ENCODE results near the gene OR2J2. TPM values are rescaled to one million over a fixed set of nuclear protein-coding genes. Genes with fewer than 3 reads are reported as not detected.

OR2J2 gene
- total RNA-seq, 1 experiment from 2014 or later: not detected

DNA sequence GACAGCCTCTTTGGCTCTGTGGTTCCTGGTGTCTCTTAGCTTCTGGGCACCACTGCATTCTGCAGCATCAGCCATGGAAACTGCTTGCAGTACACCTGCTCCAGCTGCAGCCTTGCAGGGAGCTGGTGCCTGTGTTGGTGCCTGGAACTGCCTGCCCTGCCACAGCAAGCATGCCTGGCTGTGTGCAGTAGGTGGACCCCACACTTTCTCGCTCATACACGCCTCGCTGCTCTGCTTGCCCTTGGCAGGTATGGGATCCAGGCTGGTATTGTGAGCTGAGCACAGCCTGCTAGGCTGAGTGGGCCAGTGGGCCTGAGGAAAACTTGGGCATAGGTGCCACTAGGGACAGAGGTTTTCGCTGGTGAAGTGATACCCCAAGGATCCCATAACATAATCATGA lies 40.1 kb upstream of the OR2J2 start:
- no peak overlapping the region for H3K27ac ChIP-seq (ENCODE audit: low read depth, low read length)
- peaks cover 4% of the 10 kb centered on the region; the same call in 1 of the 2 replicates for H3K27me3 ChIP-seq (ENCODE audit: insufficient read depth, low read length)
- RAD21 ChIA-PET (ENCODE audit: low non-redundant PET in 1 of 2, low total read pairs in 2 of 2, uncharacterized antibody in 2 of 2, unreplicated experiment in 2 of 2): no interaction called here
- H3K36me3 ChIP-seq (ENCODE audit: control insufficient read depth in 1 of 2, insufficient read depth in 2 of 2, low read length in 2 of 2): no peaks in the 10 kb centered on the region
- DNase-seq (ENCODE audit: low read depth, low spot score) (no peak), ATAC-seq (no peak)
- H2AFZ ChIP-seq (ENCODE audit: low read depth, low read length, poor library complexity, severe bottlenecking): no peak overlapping the region
- H3K9me3 ChIP-seq (ENCODE audit: control insufficient read depth in 1 of 2, insufficient read depth in 1 of 2, low read depth in 1 of 2, low read length in 2 of 2): no peaks in the 10 kb centered on the region
- no peak overlapping the region for H3K4me3 ChIP-seq (replicated peaks in 1 of 2; ENCODE audit: low read depth in 1 of 2, low read length in 2 of 2)
- BruUV-seq (replicated peaks): no TSS peak
- no peaks in the 10 kb centered on the region for H3K79me2 ChIP-seq (ENCODE audit: insufficient read depth, low read length)
- intact Hi-C loops (cut with micrococcal nuclease): no loop called here
- no peaks in the 10 kb centered on the region for H3K4me1 ChIP-seq (ENCODE audit: control insufficient read depth in 1 of 2, insufficient read depth in 2 of 2, low read length in 2 of 2)
- H3K9ac ChIP-seq (ENCODE audit: low read length): no peak overlapping the region
- H4K20me1 ChIP-seq (ENCODE audit: insufficient read depth): no peaks in the 10 kb centered on the region
- no peak overlapping the region for H3K4me2 ChIP-seq (ENCODE audit: low read length)
- no peak for TF ChIP-seq TCF7L2 (IDR thresholded peaks at IDR 0.05; ENCODE audit: borderline replicate concordance, extremely low read depth, insufficient read depth, insufficient read length)
- no peak for TF ChIP-seq SIN3A (IDR thresholded peaks at IDR 0.05; ENCODE audit: low read depth)
- TF ChIP-seq, protein P1, sequence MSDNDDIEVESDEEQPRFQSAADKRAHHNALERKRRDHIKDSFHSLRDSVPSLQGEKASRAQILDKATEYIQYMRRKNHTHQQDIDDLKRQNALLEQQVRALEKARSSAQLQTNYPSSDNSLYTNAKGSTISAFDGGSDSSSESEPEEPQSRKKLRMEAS (IDR thresholded peaks at IDR 0.05): no peak
- TF ChIP-seq CBX3 (IDR thresholded peaks at IDR 0.05; ENCODE audit: low read depth): no peak
- no peak for TF ChIP-seq ZFX (IDR thresholded peaks at IDR 0.05)
- no peak for TF ChIP-seq FOSL1 (IDR thresholded peaks at IDR 0.05; ENCODE audit: low read depth)
- no peak for TF ChIP-seq EGR1 (IDR thresholded peaks at IDR 0.05; ENCODE audit: low read depth)
- TF ChIP-seq POLR2AphosphoS5 (IDR thresholded peaks at IDR 0.05; ENCODE audit: low read depth, low read length): no peak
- TF ChIP-seq ZBTB33 (IDR thresholded peaks at IDR 0.05; ENCODE audit: extremely low read depth, insufficient replicate concordance, low read length): no peak
- no peak for TF ChIP-seq CEBPB (IDR thresholded peaks at IDR 0.05; ENCODE audit: low read depth)
- no peak for TF ChIP-seq YY1 (IDR thresholded peaks at IDR 0.05; ENCODE audit: extremely low read depth, insufficient replicate concordance, low read depth, low read length)
- no peak for TF ChIP-seq ATF3 (IDR thresholded peaks at IDR 0.05)
- no peak for TF ChIP-seq JUND (IDR thresholded peaks at IDR 0.05)
- no peak for TF ChIP-seq REST (IDR thresholded peaks at IDR 0.05; ENCODE audit: low read depth)
- POLR2A ChIA-PET: interaction anchor here (0.6 kb wide), 1 partner anchor 1293 kb away, joined by 3 read pairs; no protein-coding TSS in a partner anchor
- CTCF ChIA-PET: no interaction called here
- peaks cover 3% of the 10 kb centered on the region; the same call in 1 of the 2 replicates for H3K9me2 ChIP-seq (ENCODE audit: insufficient read depth)

Data from HCT116 (cell line).